NCI-H1436 treated with DMSO at 0.1 percent for 48 hours (cell line): ENCODE data around the gene AQP5.

Experiments used
- DNase-seq: peaks from one replicate; lab custom pipeline; 2025; lab: John Stamatoyannopoulos, UW

Gene AQP5

DNA sequence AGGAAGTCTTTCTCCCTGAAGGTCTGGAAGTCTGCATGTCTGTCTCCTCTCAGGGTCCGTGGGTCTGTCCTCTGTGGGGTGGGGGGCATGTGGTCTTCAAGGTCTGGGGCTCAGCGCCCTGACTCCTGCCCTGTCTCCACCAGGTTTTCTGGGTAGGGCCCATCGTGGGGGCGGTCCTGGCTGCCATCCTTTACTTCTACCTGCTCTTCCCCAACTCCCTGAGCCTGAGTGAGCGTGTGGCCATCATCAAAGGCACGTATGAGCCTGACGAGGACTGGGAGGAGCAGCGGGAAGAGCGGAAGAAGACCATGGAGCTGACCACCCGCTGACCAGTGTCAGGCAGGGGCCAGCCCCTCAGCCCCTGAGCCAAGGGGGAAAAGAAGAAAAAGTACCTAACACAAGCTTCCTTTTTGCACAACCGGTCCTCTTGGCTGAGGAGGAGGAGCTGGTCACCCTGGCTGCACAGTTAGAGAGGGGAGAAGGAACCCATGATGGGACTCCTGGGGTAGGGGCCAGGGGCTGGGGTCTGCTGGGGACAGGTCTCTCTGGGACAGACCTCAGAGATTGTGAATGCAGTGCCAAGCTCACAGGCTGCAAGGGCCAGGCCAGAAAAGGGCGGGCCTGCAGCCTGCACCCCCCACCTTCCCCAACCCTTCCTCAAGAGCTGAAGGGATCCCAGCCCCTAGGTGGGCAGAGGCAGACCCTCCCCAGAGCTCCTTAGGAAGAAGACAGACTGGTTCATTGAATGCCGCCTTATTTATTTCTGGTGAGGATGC lies 3.4 kb downstream of the AQP5 start:
- DNase-seq = no peak

DNA sequence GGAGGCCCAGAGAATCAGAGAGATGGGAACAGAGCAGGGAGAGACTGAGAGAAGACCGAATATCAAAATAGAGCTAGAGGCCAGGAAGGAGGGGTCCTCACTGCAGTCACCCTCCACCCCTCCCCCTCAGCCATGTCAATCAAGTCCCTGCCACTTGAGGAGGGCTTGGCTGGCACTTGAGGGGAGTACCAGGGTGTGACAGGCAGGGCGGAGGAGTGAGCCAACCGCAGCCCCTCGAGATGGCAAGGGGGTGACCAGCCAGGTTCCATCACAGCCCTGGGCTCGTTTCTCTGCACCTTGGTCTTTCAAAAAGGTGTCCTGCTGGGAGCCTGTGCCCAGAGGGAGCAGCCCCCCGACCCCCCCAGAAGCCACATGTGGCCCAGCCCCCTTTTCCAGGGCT lies 4.2 kb downstream of the AQP5 start:
- DNase-seq = no peak

- no peak for DNase-seq
Observed at GRCh38 chr12:49966511-49967041, 4.9 kb downstream of the AQP5 start.

GRCh38 chr12:49967042-49967776 lies 5.5 kb downstream of the AQP5 start:
- DNase-seq = peak; percentile 43

GRCh38 chr12:49967777-49968250 lies 6.1 kb downstream of the AQP5 start:
- no peak for DNase-seq

GRCh38 chr12:49968471-49968870 lies 6.8 kb downstream of the AQP5 start:
- no peak for DNase-seq

GRCh38 chr12:49969027-49969426 lies 7.4 kb downstream of the AQP5 start:
- no peak for DNase-seq

- DNase-seq = no peak
Observed at GRCh38 chr12:49969651-49970429, 8.2 kb downstream of the AQP5 start.

GRCh38 chr12:49970658-49971057 lies 9.0 kb downstream of the AQP5 start:
- no peak for DNase-seq

GRCh38 chr12:49971141-49971540 lies 9.5 kb downstream of the AQP5 start:
- no peak for DNase-seq

- DNase-seq = no peak
Observed at GRCh38 chr12:49972129-49972528, 10.5 kb downstream of the AQP5 start.

GRCh38 chr12:49972641-49973360 lies 11.1 kb downstream of the AQP5 start, which contains the start of gene AQP6:
TSS of gene AQP6 (plus strand) at chr12:49972947. CDS start at chr12:49973174, 227 bp downstream.
- no peak for DNase-seq

DNA sequence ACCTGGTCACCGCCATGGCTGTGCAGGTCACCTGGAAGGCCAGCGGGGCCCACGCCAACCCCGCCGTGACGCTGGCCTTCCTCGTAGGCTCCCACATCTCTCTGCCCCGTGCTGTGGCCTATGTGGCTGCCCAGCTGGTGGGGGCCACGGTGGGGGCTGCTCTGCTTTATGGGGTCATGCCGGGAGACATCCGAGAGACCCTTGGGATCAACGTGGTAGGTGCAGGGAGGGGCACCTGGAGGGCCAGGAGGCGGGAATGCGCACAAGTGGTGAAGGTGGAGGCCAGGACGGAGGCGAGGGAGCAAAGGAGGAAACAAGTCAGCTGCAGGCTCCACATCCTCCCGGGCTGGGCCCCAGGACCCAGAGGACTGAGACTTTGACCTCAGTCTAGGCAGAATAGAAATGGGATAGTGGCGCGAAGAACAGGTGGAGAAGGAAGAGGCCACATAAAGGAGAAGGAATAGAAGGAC lies 11.7 kb downstream of the AQP5 start:
- no peak for DNase-seq

DNA sequence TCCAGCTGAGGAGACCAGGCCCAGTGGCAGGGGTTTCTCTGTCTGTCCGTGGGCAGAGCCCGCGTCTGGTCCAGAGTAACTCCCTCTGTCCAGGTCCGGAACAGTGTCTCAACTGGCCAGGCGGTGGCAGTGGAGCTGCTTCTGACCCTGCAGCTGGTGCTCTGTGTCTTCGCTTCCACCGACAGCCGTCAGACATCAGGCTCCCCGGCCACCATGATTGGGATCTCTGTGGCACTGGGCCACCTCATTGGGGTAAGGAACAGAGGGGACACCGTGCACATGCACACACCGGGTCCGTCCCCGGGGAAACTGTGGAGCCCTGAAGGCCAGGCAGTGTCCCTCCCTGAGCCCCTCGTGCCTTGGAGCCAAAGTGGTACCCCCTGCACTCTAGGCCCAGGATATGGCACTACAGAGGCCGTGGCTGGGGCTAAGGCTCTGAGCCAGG lies 12.6 kb downstream of the AQP5 start:
- DNase-seq = no peak

- DNase-seq = no peak
Observed at GRCh38 chr12:49974677-49975317, 13.1 kb downstream of the AQP5 start.

DNA sequence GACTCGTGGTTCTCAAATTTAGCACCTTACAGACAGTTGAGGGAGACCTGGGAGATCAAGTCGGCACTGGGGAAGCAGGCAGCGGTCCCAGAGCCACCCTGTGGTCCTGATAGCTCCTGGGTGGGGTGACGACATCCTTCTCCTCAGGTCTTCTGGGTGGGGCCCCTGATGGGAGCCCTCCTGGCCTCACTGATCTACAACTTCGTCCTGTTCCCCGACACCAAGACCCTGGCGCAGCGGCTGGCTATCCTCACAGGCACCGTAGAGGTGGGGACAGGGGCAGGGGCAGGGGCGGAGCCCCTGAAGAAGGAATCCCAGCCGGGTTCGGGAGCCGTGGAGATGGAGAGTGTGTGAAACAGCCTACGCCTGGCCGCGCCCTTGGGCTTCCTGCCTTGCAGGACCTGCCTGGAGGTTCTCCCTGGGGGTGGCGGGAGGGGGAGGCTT lies 13.7 kb downstream of the AQP5 start:
- DNase-seq = no peak

DNA sequence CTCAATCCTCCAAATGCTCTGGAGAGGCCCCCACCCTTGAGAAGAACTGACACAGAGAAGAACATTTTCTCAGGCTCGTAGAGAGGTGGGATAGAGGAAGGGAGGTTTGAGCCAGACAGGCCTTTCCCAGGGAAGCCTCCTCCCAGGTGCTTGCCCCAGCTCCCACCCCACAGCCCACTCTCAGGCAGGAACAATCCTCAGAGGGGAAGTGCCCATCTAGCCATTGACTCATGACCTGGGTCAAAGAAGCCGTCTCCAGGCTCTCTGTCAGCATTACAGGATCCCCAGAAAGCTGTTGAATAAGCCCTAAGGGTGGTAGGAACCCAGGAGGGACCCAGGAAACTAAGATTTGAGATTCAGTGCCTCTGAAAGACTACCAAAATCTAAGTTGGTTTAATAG lies 14.9 kb downstream of the AQP5 start:
- no peak for DNase-seq

DNA sequence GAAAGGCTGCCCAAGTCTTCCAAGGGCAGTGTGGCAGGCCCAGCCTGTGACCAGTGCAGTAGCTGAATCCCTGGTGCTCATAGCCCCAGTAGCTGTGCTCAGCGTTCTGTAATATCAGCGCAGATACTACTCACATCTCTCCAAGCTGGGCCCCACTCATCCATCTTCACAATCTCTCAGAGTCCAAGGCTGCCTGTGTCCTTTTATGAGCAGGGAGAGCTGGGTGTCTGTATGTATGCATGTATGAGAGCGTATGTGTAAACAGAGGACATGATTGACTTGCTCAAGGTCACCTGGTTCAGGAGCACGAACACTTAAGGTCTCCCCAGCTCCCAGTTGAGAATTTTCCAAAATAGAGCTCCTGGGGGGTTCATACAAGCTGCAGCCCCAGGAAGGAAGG lies 16.5 kb downstream of the AQP5 start:
- no peak for DNase-seq

DNA sequence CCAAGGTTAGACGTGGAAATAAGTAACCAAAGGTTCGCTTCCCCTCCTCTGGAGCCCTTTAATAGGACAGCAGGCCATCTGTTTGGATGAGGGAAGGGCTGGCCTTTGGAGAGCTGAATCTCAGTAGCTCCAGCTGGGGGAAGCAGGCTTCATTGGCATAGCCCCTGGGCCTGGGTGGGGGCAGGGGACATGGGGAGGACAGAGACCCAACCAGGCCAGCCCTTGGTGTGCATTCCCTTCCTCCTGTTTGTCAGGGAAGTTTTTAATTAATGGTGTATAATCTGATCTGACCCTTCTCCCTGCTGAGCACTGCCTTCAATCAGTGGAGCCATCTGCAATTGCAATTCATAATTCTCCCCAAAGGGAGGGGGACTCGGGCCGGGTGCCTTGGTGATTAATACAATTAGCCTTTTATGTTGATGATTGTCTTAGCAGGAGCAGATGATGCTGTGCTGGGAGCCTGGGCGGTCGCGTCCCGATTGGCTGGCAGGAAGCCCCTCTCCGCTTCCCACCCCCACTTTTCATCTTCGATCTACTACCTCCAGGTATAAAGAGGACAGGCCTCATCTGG lies 17.4 kb downstream of the AQP5 start:
- no peak for DNase-seq

DNA sequence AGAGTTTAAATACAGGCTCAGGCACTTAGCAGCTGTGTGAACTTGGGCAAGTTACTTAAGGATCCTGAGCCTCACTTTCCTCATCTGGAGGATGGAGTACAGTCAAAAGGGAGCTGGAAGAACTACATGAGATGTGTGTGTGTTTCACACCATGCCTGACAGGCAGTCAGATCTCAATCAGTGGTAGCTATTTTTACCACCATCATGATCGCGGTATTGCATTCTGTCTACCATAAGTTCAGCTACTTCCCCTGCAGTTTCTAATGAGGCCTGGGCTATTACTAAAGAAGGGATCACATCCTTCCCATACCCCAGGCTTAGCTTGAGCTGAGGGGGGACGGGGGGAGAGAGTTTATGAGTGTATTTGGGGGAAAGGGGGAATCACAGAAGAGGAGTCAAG lies 18.1 kb downstream of the AQP5 start:
- no peak for DNase-seq
